HG03558 (cell line): ENCODE data around the gene OR4S2.

Experiments
- ATAC-seq: cut with Tn5 transposase; IDR thresholded peaks from one replicate; pipeline ENCODE4 v1.9.1; 2021; ENCODE audit warnings: moderate number of reproducible peaks; ENCODE audit not compliant: unreplicated experiment; ENCODE audit errors: extremely low read depth

The OR4S2 gene

GRCh38 chr11:55648027-55648426, at the start of gene OR4S2:
Gene OR4S2, plus strand, starts transcription at chr11:55648327. Its CDS starts 2,577 bp downstream, at chr11:55650904.
- no peak for ATAC-seq

GRCh38 chr11:55607545-55607944, 40.6 kb upstream of the OR4S2 start, which contains the start of gene OR4C11:
Gene OR4C11, minus strand, starts transcription at chr11:55607645. Its CDS starts 3,272 bp downstream, at chr11:55604373.
- ATAC-seq: no peak

GRCh38 chr11:55624531-55624930, 23.6 kb upstream of the OR4S2 start:
- ATAC-seq: no peak

GRCh38 chr11:55634813-55635212, 13.3 kb upstream of the OR4S2 start, which contains the start of gene OR4P4:
Gene OR4P4, plus strand, starts transcription at chr11:55635113.
- no peak for ATAC-seq

GRCh38 chr11:55652560-55652959, 4.4 kb downstream of the OR4S2 start:
- no peak for ATAC-seq

- no peak for ATAC-seq
Measured at GRCh38 chr11:55655096-55655495, 7.0 kb downstream of the OR4S2 start.

- peak; percentile 88 for ATAC-seq
Measured at GRCh38 chr11:55658031-55658573, 10.0 kb downstream of the OR4S2 start.

- peak; percentile 25 for ATAC-seq
Measured at GRCh38 chr11:55658608-55659007, 10.5 kb downstream of the OR4S2 start.

GRCh38 chr11:55661901-55662300, 13.8 kb downstream of the OR4S2 start, which contains the start of gene OR4C6:
Gene OR4C6, plus strand, starts transcription at chr11:55662201. Its CDS starts 2,966 bp downstream, at chr11:55665167.
- no peak for ATAC-seq

GRCh38 chr11:55669376-55669775, 21.2 kb downstream of the OR4S2 start:
- ATAC-seq: no peak

GRCh38 chr11:55673860-55674259, 25.7 kb downstream of the OR4S2 start:
- ATAC-seq: no peak

GRCh38 chr11:55697817-55698216, 49.7 kb downstream of the OR4S2 start:
- no peak for ATAC-seq

GRCh38 chr11:55701429-55701828, 53.3 kb downstream of the OR4S2 start:
- no peak for ATAC-seq
